NCI-H2196 treated with DMSO at 0.1 percent for 48 hours (cell line): ENCODE results near the gene TFF1.
A peak's percentile ranks its signal among the peaks of the same experiment; 100 is the strongest.

Experiments used
- DNase-seq: peaks from one replicate; lab custom pipeline; 2025; ENCODE audit not compliant: unreplicated experiment; lab: John Stamatoyannopoulos, UW

Gene TFF1

DNA sequence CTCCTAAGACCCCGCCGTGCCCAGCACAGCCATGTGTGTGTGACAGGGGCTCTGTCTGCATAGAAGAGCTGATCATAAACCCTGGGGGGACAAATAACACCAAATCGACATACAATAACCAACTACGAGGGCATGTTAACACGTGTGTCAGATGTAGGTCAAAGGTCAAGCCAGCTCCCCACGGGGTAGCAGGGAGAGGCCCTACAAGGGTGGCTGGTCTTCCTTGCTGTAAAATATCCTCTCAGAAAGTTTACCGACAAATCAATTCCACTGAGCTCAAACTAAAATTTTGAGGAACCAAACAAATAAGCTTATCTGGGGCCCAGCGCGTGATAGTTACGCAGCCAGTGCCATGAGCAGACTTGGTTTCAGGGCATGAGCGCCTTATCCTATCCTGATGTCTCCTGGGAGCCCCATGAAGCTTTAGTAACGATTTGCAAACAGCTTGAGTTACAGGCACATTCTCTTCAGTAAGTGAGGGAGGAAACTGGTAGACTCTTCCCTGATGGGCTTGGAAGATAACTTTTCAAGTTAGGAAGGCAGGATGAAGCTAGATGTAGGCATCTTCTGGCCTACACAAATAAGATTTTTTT is 32.2 kb upstream of the TFF1 start:
- no peak for DNase-seq

DNA sequence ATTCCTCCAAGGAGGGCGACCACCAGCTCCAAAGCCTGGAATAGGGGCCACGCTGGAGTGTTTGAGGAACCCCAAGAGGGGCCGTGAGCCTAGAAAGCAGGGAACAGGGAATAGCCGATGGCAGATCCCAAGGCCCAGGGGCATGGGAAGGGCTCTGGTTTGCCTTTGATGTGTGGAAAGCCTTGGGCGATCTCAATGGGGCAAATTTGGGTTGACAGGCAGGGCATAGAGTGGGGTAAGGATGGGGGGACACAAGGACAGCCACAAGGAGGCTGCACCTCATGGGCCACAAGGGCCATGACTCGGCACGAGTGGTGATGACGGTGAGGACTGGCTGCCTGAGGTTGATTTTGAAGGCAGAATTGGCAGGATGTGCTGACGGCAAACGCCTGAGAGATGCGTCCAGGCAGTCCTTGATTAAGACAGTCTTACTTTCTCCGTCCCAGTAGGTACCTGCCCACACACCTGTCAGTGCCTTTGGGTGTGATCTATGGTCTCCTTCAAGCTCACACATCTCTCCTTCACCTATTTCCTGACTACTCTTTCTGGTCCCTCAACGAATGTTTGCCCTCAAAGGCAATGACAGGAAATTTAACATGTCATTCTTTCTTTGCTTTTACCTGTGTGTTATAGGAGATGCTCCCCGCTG is 31.5 kb upstream of the TFF1 start:
- DNase-seq: no peak

DNA sequence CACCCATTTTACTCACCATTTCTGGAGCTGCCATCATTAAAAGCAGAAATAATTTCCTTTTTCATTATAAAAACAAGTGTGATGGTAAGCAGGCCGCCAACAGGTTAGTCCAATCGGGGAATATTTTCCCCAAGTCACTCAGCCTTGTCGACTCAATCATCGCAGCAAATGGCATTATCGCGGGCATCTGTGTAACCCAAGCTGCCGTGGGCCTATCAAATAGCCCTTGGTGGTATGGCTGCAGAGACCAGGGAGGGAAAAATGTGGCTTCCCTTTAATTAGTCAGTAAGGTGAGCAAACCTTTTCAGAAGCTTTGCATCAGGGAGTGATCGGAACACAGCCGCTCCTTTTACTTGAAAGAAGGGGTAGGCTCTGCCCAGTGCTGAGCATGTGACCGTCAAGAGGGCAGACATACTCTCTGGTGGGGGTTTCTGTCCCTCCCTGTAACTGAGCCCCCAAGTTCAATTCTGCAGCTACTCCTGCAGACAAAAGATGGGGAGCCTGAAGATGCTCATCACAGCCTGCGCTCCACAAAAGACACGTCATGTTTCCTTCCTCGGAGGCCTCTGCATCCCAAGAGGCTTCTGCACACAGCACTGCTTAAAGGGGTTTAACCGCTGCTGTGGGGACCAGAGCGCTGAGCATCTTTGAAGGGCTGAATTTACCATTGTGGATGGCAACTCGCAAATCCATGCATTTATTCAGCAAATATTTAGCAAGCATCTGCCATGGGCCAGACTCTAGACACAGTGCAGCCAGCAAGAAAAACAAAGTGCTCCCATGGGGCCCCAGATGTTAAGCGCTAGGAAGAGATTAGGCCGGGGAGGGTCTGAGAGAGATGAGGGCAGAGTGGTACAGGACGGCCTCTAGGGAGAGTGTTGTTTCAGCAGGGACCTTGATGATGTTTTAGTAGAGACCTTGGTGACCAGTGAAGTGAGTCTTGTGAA is 30.7 kb upstream of the TFF1 start:
- DNase-seq: no peak

DNA sequence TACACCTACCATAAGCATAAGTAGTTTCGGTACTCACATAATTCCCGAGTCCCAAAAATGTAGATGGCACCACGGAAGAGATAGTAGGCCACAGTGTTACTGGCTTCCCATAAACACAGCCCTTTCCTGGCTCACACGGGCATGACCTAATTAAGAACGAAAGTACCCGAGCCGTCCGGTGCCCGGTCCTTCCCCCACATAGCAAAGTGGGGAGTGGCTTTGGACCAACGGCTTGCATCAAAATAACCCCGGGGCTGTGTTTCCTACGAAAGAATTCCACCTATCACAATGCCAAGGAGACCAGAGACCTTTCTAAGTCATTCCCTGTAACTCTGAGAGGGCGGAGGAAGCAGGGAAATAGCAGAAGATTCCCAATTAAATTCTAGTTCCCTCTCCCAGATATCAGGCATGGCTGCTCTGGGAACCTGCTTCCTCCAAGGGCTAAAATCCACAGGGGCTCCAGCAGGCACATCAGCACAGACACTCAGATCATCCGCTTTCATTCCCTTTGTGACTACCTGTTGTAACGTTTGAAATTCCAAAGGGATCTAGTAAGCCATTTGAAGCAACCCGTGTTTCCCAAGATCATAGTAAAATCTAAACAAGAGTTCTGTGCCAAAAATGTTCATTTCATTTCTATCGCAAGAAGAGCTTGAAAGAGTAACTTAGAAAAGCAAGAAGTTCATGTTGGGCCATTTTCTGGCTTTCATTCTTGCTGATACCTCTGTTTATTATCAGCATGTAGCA is 29.7 kb upstream of the TFF1 start, which contains the start of gene TMPRSS3:
Gene TMPRSS3 (minus strand): TSS at position 148 of the 747 bp plus-strand sequence. CDS start 635 bp downstream, outside the sequence.
- DNase-seq: no peak

DNA sequence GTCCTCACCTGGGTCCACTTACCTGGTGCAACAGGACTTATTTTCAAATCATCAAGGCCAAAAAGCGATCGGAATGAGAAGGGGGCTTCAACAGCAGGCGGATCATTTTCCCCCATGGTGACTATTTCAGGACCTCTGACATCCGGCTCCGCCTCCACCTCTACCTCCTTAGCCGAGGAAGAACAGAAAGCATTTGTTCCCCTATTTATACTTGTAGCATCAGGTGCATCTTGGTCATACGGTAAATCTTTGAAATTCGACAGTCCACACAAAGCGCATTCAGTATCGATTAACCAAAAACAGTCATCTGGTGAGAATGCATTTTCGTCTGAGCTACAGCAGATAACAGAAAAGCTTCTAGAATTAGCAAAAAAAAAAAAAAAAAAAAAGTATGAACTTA is 29.0 kb upstream of the TFF1 start:
- no peak for DNase-seq

DNA sequence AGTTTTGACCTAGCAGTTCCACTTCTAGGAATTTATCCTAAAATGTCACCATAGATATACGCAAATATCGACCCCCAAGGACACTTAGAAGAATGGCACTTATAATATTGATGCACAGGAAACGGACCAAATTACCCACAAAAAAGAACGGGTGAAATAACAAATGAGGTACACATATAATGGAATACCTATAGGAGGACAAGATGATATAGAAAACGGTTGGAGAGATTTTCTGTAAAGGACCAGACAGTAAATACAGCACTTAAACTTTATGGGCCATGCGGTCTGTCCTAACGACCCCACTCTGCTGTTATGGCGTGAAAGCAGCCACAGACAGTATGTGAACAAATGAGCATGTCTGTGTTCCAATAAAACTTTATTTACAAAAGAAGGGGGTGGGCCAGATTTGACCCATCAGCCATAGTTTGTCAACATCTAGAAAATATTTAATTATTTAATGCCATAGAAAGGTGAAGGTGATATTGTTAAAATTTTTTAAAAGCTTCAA is 27.2 kb upstream of the TFF1 start:
- no peak for DNase-seq

DNA sequence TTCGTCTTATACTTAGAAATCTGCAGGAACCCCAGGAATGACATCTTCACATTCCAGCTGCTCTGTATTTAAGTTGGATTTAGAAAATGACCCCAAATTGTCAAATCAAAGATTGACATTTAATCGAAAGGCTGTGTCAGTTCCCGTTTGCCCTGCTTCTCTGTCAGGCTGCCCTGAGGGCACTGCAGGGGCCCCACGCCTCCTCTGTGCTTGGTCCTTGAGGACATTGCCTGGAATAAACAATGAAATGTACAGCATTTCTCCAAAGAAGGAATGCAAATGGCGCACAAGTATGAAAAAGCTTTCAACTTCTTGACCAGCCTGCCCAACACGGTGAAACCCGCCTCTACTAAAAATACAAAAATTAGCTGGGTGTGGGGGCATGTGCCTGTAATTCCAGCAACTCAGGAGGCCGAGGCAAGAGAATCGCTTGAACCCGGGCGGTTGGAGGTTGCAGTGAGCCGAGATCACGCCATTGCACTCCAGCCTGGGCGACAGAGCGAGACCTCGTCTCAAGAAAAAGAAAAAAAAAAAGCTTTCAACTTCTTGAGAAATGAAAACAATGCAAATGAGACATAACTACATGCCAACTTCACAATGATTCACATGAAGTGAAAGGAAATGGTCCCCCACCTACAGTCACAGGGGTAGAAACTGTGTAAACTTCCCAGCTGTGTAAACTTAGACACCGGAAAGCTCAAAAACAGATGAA is 26.6 kb upstream of the TFF1 start:
- no peak for DNase-seq

DNA sequence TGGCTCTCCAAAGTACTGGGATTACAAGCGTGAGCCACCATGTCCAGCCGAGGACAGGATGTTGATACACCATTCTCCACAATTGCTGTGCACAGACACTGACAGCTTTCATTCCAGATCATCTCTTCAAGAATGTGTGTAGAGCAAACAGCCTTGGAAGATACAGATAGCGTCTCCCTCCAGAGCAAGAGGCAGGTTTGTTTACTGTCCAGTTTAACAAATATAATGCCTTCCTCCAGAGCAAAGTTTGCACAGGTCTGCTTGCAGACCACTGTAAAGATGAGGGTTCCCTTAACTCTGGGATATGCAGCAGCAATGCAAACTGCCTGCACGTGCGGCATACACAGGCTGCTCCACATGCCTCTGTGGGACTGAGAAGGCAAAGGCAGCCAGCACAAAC is 25.0 kb upstream of the TFF1 start:
- DNase-seq: no peak

DNA sequence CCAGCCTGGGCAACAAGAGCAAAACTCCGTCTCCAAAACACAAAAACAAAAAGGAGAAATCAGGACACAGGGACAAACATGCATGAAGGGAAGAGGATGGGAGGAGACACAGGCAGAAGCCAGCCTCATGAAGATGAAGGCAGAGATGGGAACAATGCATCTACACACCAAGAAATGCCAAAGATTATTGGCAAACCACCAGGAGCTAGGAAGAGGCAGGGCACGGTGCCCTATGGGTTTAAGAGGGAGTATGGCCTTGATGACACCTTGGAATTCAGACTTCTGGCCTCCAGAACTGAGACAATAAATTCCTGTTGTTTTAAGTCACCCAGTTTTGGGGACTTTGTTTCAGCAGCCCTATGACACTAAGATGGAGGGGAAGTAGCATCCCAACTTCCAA is 24.4 kb upstream of the TFF1 start:
- no peak for DNase-seq

DNA sequence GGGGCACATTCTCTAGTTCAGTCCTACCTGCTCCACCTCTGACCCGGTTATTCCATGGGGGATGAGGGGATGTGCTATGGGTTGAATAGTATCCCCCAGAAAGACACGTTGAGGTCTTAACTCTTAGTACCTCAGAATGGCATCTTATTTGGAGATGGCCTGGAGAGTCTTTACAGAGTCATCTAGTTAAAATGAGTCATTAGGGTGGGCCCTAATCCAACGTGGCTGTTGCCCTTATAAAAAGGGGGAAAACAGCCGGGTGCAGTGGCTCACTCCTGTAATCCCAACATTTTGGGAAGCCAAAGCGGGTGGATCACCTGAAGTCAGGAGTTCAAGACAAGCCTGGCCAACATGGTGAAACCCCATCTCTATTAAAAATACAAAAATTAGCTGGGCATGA is 23.9 kb upstream of the TFF1 start:
- no peak for DNase-seq

DNA sequence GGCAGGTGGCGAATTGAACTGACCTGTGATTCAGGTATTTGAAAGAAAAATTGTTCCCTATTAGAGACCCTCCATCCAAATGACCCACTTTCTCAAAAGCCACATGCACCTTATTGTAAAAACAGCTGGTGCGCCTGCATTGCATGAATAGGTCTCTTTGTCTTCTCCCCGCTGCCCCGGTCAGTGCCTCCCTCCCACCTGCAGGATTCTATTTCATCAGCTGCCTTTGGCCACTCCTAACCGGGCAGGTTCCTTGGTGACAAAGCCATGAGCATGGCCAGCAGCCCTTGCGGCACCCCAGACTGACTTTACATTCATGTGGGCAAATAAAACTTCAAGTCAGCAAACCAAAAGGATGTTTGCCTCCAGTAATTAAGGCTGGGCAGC is 23.1 kb upstream of the TFF1 start:
- DNase-seq: peak; percentile 82

DNA sequence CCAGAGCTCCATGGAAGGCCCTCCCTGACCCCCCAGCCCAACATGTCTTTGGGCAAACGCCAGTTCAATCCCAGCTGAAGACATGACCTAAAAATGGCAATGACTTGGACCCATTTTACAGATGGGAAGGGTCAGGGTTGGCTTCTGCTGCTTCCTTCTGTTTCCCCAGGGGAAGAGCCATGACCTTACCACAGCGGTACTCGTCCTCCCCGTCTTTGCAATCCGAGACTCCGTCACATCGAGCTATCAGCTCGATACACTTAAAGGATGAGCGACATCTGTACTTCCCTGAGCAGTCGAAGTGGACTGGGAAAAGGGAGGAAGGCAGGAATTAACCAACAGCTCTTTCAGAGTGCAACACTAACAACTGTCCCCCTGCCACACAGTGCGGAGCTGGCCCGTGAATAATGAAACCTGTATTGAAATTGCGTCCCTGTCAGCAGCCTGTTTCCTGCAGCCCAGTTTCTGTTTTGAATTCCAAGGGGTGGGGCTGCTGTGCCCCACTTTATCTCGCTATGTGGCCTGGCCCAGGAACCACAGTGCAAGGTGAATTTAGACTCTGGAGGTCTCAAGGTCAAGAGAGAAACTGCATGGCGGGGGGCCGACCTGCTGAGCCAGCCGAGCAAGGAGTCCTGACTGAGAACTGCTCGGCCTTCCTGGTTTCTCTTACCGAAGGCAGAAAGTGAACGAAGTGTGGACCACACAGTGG is 22.6 kb upstream of the TFF1 start:
- DNase-seq: peak; percentile 53

DNA sequence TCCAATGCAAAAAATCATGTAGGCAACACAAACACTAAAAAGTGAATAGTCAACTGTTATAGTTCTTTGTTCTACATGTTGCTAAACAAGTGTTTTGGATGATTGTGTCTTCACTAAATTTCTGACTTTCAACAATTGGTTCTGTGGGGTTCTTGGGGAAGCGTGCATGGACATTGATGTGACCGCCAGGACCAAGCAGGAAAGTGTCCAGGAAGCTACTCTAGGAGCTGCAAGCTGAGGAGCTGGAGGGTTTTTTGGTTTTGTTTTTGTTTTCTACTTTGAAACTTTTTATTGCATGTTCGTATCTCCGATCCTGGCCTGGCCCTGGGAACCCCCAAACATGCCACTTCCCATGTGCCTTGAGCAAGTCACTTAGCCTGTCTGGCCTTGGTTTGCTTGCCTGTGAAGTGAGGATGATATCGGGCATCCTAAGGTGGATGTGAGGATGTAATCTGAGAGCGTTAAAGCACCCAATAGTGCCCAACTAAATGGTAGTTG is 21.6 kb upstream of the TFF1 start:
- DNase-seq: no peak

DNA sequence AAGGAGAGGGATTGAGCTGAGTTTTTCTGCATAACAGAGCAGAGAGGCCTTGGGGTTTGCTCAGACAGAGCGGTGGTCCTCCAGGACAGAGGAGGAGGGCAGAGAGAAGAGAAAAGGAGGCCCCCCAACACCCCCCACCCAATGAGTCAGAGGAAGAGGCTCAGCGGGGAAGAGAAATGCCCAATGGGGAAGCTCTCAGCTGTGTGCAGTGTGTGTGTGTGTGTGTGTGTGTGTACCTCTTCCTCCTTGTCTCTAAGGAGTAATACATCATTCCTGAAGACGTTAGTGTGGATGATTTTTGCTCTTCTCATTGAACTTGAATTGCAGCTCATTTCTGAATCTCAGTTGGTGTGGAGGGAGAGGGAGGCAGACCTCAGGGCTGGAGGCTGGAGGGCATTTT is 20.8 kb upstream of the TFF1 start:
- DNase-seq: no peak

DNA sequence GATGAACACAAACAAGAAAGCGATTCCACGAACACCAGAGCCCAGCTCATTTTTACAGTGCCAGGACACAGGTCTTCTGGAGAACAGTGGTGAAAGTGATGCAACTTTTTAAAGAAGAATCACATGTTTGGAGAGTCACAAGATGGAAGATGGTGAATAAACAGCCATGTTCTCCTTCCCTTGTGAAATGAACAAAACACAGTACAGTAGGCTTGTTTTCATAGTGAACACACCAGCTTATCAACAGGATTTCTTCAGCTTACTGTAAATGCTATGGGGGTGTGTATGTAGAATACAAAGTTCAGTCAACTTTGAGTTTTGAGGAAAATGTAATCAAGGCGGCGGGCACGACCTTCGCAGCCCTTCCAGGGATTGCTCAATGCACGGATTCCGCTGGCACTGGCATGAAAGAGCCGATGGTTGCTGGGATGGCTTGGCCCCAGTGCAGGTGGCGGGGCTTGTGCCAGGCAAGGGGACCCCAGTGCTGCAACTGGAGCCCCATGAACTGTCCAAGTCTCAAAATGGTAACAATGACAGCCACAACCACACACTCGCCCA is 19.8 kb upstream of the TFF1 start:
- DNase-seq: no peak

DNA sequence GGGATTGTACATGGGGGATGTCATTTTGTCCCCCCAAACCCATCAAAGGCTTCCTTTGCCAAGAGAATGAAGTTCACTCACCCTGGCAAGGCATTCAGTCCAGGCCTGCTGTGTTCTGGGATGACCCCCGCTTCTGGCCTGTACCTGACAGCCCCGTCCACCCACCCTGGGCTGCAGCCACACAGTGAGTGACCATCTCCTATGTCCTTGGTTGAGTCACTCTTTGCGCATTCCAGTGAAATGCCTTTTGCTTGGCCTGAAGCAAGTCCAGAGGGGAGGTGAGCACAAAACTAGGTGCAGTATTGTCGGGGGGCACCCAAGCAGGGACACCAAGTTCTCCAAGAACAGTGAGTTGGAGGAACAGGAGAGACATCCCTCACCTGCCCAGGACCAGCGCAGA is 19.3 kb upstream of the TFF1 start:
- DNase-seq: no peak

DNA sequence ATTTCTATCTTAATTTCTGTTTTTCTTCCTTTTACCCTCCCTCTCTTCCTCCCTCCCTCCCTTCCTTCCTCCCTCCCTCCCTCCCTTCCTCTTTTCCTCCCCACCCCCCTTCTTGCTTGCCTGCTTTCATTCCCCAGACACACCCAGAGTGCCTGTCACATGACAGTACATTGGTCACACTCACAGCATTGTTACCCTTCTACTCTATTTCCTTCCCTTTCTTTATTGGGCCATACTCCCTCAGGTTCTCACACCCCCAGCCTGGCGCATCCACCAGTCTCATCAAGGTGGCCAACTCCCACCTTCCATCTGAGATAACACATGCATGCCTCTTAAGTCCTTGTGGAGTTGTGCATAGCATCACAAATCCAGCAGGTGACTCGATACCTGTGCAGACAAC is 18.7 kb upstream of the TFF1 start:
- DNase-seq: no peak

DNA sequence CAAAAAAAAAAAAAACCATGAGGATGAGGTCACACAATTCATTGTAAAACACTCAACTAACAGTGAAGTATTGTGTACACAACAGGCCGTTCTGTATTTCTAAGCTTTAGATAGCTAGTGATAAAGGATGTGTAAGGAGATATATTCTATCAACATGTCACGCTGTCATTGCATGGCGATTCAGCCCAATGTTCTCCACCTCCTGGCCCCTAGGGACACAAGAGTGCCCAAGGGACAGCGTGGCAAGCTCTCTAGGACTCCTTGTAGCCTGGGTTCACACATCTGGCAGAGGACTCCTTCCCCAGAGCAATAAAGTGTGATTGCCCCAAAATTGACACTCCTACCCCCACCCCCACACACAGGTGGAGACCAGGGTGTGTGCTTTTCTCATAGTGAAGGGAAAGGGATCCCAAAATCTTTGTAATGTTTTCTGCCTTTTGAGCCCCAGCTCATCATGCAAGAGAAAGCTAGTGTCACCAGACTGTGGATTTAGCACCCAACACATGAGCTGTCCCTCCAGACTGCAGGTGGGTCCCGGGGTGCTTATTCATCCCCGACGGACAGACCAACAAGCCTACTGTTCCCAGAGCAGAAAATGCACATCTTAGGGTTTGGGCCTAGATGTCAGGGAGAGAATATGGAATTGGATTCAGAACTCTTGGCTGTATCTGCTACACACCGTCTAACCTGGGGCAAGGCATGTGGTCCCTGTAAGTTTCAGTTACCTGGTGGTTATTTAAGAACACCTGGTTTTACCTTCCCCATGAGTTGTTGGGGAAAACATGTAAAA is 18.0 kb upstream of the TFF1 start:
- no peak for DNase-seq

DNA sequence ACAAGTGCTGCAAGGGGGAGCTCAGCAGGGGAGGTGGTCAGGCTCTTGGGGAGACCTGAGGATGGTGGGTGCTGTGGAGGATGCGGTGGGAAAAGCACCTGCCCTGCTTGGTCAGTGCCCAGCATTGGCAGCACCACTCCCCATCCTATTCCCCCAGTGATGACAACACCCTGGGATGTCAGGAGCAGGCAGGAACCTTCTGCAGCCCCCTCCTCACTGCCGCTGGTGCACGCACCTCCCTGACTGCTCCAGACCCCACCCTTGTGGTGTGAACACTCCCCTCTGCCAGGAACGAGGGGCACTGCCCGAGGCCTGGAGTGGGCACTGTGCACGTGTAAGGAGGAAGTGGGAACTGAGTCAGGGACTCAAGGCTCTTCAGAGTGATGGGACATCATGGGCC is 17.0 kb upstream of the TFF1 start:
- DNase-seq: no peak
